ENCODE results near the gene S1PR3. TPM values are rescaled to one million over a fixed set of nuclear protein-coding genes. Genes with fewer than 3 reads are reported as not detected.
A peak's percentile ranks its signal among the peaks of the same experiment; 100 is the strongest.

Gene S1PR3
- total RNA-seq, 2 donors from 2014 or later, result 0.05 to 1.7 TPM

DNA sequence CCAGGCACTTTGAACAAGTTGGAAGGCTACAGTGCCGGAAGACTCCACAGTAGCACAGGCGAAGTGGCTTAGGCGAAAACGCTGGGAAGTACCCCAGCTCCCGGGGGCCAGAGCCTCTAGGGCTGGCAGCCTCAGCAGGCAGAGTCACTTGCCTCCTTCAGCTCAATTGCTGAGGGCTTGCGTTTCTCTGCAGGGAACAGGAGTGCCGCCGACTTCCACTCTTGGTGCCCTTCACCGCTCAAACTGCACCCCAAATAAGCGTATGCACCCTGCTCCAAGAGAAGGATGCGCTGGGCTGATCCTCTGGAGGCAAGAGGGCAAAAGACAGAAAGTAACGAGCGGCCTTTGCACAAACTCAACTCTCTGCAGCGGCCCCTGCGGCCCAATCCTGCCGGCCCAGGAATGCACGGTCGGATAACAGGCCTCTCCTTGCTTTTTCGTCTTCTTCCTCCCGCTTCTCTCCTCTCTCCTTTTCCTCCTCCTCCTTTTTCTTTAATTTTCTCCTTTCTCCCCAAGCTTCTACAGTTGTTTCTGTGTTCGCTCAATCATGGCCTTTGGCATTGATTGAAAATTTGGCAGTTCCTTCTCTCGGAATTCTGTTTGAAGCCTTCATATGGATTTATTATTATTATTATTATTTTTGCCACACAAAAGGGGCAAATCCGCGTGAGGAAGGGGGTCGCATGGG lies 1.1 kb upstream of the S1PR3 start:
- DNase-seq, result no peak
- Mint-ChIP-seq H3K27ac (peak overlapping the region; percentile 59), H3K4me1 (peaks cover 8% of the 10 kb centered on the region), H3K36me3 (ENCODE audit: low read depth) (peaks cover 2% of the 10 kb centered on the region), H3K4me3 (peak overlapping the region; percentile 3), H3K27me3 (peaks cover 85% of the 10 kb centered on the region)
- no peak for ATAC-seq
- no peaks in the 10 kb centered on the region for H3K9me3 ChIP-seq (ENCODE audit: control insufficient read depth, low read length, poor library complexity, severe bottlenecking)

DNA sequence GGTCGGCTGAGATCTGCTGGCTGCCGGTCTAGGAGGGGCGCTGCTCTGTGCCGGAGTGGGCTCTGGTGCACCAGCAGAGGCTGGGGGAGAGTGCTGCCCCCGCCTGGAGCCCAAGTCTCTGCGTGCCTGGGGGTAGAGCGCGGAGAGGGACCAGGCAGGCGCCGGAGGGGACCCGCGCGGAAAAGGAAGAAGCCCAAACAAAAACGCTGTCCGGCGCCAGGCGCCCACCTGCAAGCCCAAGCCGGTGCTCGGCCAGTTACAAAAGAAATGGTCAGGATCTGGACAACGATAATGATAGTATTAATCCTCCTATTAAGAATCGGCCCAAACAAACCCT lies 571 bp upstream of the S1PR3 start:
- DNase-seq (no peak), ATAC-seq (no peak)
- H3K9me3 ChIP-seq (ENCODE audit: control insufficient read depth, low read length, poor library complexity, severe bottlenecking), result no peaks in the 10 kb centered on the region
- Mint-ChIP-seq H3K36me3 (ENCODE audit: low read depth) (peaks cover 2% of the 10 kb centered on the region), H3K4me3 (peak overlapping the region; percentile 3), H3K27ac (peak overlapping the region; percentile 59), H3K4me1 (peaks cover 8% of the 10 kb centered on the region), H3K27me3 (peaks cover 85% of the 10 kb centered on the region)

DNA sequence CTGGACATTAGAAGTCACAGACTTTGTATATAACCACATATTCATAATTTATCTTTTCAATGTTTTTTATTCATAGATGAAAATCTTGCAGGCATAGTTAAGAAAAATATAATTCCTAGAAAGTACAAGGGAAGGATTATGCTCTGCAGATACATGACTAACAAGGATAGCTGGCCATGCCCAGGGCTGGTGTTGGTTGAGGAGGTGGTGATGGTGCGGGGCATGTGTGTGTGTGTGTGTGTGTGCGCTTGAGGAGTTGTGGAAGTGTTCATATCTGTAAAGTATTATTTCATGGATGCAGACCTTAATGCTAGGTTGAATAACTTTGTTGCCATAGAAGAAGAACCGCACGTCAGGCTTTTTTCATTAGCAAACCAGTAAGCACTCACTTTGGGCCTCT lies 1.3 kb downstream of the S1PR3 start:
- no peak overlapping the region for H3K4me3 Mint-ChIP-seq
- H3K36me3 Mint-ChIP-seq (ENCODE audit: low read depth), result no peaks in the 10 kb centered on the region
- DNase-seq, result no peak
- peaks cover 8% of the 10 kb centered on the region for H3K4me1 Mint-ChIP-seq
- H3K27me3 Mint-ChIP-seq, result peaks cover 75% of the 10 kb centered on the region
- no peaks in the 10 kb centered on the region for H3K9me3 ChIP-seq (ENCODE audit: control insufficient read depth, low read length, poor library complexity, severe bottlenecking)
- H3K27ac Mint-ChIP-seq, result no peak overlapping the region
- ATAC-seq, result no peak

DNA sequence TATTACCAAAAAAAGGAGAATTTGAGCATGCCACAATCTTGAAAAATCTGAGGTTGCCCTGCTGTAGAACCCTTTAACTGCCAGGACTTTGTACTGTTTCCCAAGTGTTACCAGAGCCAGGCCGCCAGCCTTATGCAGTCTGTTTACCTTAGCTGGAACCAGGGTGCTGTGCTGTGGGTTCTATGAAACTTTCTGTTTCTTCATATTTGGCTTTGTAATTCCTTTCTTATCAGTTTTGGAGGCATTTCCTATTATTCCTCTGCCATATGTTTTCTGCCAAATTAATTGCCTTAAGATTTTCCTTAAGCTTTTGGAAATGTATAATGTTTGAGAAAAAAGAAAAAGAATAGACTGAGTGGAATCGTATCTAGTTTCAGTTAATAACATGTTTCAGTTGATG lies 2.1 kb downstream of the S1PR3 start:
- no peak overlapping the region for H3K4me3 Mint-ChIP-seq
- peaks cover 71% of the 10 kb centered on the region for H3K27me3 Mint-ChIP-seq
- H3K27ac Mint-ChIP-seq, result no peak overlapping the region
- H3K4me1 Mint-ChIP-seq, result peaks cover 8% of the 10 kb centered on the region
- no peaks in the 10 kb centered on the region for H3K36me3 Mint-ChIP-seq (ENCODE audit: low read depth)
- ATAC-seq, result no peak
- no peaks in the 10 kb centered on the region for H3K9me3 ChIP-seq (ENCODE audit: control insufficient read depth, low read length, poor library complexity, severe bottlenecking)
- DNase-seq, result no peak

DNA sequence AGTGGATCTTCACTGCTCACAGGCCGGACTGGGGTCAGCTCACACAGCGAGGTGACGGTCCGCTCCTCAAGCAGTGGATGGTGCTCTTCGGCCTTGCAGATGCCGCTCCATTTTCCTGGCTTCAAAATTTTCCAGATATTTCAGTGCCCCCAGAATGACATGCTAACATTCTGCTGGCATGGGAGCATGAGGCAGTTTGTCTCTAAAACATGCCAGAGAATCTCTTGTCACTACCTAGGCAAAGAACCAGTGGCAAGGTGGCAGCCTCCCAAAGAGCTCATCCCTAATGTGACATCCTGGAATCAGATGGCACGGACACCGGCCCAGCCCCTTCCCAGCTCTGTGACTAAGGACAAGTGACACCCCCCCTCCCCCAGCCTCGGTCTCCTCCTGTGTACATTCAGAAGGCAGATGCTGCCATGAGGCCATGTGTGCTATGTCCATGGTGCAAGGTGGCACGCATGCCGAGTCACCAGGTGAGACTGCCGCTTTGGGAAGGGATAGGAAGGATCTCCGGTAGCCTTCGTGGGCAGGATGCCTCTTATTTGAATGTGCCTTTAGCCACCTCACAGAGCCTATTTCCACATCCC lies 2.7 kb downstream of the S1PR3 start:
- Mint-ChIP-seq H3K27ac (no peak overlapping the region), H3K4me3 (no peak overlapping the region), H3K36me3 (ENCODE audit: low read depth) (no peaks in the 10 kb centered on the region), H3K4me1 (peaks cover 8% of the 10 kb centered on the region), H3K27me3 (peaks cover 65% of the 10 kb centered on the region)
- no peak for DNase-seq
- H3K9me3 ChIP-seq (ENCODE audit: control insufficient read depth, low read length, poor library complexity, severe bottlenecking), result no peaks in the 10 kb centered on the region
- no peak for ATAC-seq

DNA sequence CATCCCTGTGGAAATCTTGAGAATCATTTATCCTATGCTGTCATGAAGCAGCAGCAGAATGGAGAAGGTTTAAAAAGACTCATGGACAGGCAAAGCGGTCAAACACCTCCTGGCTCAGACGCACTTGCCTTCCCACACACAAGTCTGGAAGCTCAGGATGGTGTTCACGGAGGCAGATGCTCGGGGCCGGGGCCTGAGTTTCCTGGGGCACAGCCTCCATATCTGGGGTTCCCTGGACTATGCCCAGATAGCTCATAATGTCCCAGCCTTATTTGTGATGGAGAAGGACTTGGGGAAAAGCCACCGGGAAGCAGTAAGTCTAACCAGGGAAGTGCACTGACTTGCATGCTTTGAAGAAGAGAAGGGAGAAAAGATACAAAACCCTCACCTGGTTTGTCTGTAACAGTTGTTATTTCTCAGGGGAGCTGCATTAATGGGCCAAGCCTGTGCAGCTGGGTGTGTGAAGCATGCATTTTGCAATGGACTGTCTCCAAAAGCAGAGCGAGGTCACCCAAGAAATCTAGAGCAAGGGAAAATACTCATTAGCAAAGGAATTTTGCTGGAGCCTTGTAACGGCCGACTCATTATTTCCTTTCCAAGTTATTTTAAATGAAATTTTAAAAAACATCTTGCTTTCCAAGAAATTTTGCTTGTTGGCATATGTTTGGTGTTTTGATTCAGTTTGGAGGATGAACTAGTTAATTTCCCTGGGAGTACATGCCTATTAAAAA lies 3.4 kb downstream of the S1PR3 start:
- no peaks in the 10 kb centered on the region for H3K36me3 Mint-ChIP-seq (ENCODE audit: low read depth)
- no peak overlapping the region for H3K4me3 Mint-ChIP-seq
- peaks cover 2% of the 10 kb centered on the region for H3K4me1 Mint-ChIP-seq
- H3K27ac Mint-ChIP-seq, result no peak overlapping the region
- DNase-seq (no peak), ATAC-seq (no peak)
- H3K9me3 ChIP-seq (ENCODE audit: control insufficient read depth, low read length, poor library complexity, severe bottlenecking), result no peaks in the 10 kb centered on the region
- peaks cover 58% of the 10 kb centered on the region for H3K27me3 Mint-ChIP-seq

DNA sequence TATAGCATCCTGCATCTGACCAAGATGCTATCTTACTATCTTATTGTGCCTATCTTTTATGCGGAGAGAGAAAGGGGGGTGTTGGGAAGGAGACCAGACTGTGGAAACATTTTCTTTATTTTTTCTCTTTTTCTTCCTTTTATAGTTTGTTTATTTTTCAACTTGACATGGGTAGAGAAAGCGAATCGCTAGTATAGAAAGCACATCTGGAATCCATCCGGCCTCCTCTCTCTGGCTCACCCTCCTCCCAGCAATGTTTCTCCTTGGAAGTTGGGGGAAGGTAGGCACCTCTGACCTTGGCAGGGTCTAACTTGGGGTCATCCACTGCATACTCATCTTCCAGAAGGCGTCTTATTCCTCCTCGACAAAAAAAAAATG lies 3.9 kb downstream of the S1PR3 start:
- H3K9me3 ChIP-seq (ENCODE audit: control insufficient read depth, low read length, poor library complexity, severe bottlenecking), result no peaks in the 10 kb centered on the region
- no peak for DNase-seq
- H3K36me3 Mint-ChIP-seq (ENCODE audit: low read depth), result no peaks in the 10 kb centered on the region
- no peak for ATAC-seq
- H3K27me3 Mint-ChIP-seq, result peaks cover 53% of the 10 kb centered on the region
- H3K4me3 Mint-ChIP-seq, result no peak overlapping the region
- H3K4me1 Mint-ChIP-seq, result peaks cover 2% of the 10 kb centered on the region
- no peak overlapping the region for H3K27ac Mint-ChIP-seq

DNA sequence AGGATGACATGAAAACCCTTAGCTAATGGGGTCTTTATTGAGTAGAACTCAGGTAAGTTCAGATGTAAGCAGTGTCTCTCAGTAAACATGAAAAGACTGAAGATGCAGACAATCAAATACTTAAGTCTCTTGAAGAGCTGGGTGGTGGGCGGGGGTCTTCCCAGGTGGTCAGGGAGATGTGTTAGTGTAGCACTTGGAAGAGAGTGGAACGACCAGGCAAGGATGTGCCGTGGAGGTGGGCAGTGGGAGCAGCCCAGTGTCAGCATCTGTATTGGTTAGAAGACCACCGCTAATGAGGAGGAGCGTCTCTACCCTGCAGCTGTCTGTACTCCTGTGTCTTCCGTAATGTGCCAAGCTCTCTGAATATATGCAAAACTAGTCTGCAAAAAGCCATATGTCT lies 4.4 kb downstream of the S1PR3 start:
- Mint-ChIP-seq H3K27me3 (peaks cover 48% of the 10 kb centered on the region), H3K27ac (no peak overlapping the region), H3K36me3 (ENCODE audit: low read depth) (no peaks in the 10 kb centered on the region), H3K4me1 (no peaks in the 10 kb centered on the region), H3K4me3 (no peak overlapping the region)
- DNase-seq, result no peak
- no peaks in the 10 kb centered on the region for H3K9me3 ChIP-seq (ENCODE audit: control insufficient read depth, low read length, poor library complexity, severe bottlenecking)
- no peak for ATAC-seq

DNA sequence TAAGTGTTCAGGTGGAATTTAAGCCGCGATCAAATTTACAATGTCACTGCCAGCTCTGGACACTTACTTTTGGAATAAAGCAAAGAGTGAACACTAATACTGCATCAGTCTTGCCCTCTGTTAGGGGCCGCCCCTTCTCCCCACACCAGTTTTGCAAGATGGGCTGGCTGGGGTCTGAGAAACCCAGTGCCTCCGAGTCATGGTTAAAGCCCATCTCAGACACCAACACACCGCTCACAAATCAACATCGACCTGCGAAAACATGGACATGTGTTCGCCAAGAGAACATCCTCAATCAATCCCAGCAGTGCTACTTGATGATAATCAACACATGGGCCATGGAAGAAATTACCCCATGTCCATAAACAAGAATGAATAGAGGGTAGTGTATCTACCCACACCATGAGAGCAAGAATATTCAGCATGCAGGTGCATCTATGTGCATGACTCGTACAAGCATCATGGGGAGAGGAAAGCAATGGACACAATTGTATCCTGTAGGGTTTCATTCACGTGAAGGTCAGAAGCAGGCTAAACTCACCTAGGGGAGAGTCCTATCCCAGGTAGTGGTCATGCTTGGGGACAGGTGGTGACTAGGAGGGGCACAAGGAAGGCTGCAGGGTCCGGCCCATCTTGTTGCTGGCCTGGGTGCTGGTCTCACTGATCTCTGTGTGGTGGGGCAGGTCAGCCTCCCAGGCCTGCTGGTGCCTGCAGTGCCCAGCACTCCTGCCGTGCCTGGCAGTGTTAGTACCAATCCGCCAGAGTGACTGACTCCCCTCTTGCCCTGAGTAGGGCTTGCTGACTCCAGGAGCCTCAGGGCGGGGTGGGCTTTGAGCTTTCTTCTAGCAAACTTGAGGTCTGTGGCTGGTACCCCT lies 5.0 kb downstream of the S1PR3 start:
- no peaks in the 10 kb centered on the region for H3K36me3 Mint-ChIP-seq (ENCODE audit: low read depth)
- no peak overlapping the region for H3K4me3 Mint-ChIP-seq
- DNase-seq (no peak), ATAC-seq (no peak)
- peaks cover 4% of the 10 kb centered on the region for H3K4me1 Mint-ChIP-seq
- peaks cover 50% of the 10 kb centered on the region for H3K27me3 Mint-ChIP-seq
- H3K9me3 ChIP-seq (ENCODE audit: control insufficient read depth, low read length, poor library complexity, severe bottlenecking), result no peaks in the 10 kb centered on the region
- no peak overlapping the region for H3K27ac Mint-ChIP-seq

DNA sequence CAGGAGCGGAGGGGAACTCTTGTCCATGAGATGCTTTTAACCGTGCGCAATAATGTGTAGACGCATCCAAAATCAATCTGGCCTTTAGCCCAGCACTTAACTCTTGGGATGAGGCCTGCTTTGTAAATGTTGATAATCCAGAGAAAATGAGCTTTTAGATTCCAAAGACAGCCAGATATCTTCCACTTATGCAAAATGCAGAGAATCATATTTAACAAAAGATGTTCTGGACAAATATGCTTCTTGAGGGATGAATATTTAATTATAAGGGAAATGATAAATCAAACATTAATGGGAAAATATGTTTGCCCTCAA lies 5.6 kb downstream of the S1PR3 start:
- ATAC-seq (no peak), DNase-seq (no peak)
- H3K36me3 Mint-ChIP-seq (ENCODE audit: low read depth), result peaks cover under 1% of the 10 kb centered on the region
- no peak overlapping the region for H3K27ac Mint-ChIP-seq
- peaks cover 4% of the 10 kb centered on the region for H3K4me1 Mint-ChIP-seq
- H3K9me3 ChIP-seq (ENCODE audit: control insufficient read depth, low read length, poor library complexity, severe bottlenecking), result no peaks in the 10 kb centered on the region
- no peak overlapping the region for H3K4me3 Mint-ChIP-seq
- peaks cover 53% of the 10 kb centered on the region for H3K27me3 Mint-ChIP-seq

DNA sequence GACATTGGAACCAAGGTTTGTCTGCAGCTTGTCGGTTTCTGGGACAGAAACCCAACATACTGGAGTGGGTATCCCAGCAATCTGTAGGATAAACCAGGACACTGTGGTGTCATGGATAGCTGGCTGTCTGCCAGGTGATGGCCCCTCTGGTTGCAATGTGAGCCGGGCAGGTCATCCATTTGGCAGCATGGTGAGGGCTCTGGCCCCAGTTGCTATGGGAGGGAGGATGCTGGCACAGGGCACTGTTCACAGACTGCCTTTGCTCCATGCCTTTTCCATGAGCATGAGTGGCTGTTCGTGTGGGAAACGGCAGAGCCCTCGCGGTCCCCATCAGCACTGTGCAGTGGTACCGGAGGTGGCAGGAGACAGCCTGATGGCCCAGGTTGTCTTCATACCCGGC lies 6.4 kb downstream of the S1PR3 start:
- no peak for ATAC-seq
- no peaks in the 10 kb centered on the region for H3K9me3 ChIP-seq (ENCODE audit: control insufficient read depth, low read length, poor library complexity, severe bottlenecking)
- Mint-ChIP-seq H3K36me3 (ENCODE audit: low read depth) (peaks cover 2% of the 10 kb centered on the region), H3K4me3 (no peak overlapping the region), H3K4me1 (peaks cover 4% of the 10 kb centered on the region), H3K27ac (no peak overlapping the region), H3K27me3 (peaks cover 53% of the 10 kb centered on the region)
- no peak for DNase-seq

DNA sequence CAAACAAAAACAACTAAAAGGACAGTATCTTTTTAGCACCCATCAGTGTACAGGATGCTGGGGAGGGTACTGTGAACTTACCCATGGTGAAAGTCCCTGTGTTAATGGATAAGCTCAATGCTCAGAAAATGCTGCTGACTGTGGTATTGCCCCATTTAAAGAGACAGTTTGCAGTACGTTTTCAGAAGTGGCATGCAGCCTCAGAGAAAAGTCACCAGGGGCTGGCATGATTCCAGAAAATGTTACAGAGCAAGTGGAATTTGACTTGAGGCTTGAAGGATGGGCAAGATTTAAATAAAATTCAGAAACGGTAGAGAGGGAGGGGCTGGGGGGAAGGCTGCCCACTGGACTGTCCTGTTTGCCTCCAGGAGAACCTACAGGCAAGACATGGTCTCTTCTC lies 7.2 kb downstream of the S1PR3 start:
- no peak overlapping the region for H3K27ac Mint-ChIP-seq
- ATAC-seq (no peak), DNase-seq (no peak)
- peaks cover 53% of the 10 kb centered on the region for H3K27me3 Mint-ChIP-seq
- no peak overlapping the region for H3K4me3 Mint-ChIP-seq
- H3K4me1 Mint-ChIP-seq, result peaks cover 4% of the 10 kb centered on the region
- peaks cover 2% of the 10 kb centered on the region for H3K36me3 Mint-ChIP-seq (ENCODE audit: low read depth)
- H3K9me3 ChIP-seq (ENCODE audit: control insufficient read depth, low read length, poor library complexity, severe bottlenecking), result no peaks in the 10 kb centered on the region

DNA sequence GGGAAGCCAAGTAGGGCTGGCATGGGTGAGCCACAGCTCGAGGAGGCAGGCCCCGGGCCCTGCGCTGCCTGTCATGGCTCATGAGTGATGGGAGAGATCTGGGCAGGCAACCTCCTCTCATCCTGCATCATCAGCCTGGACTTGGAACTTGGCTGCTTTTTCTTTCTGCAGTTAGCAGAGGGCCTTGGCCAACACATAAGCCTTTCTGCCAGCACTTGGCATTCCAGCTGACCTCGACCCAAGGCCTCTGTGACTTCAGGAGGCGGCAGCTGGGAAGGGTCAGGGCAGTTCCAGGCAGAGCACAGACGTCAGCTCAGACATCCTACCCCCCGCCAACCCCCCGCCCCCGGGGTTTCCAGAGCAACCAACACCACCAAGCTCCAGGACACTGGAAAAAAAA lies 7.6 kb downstream of the S1PR3 start:
- ATAC-seq (no peak), DNase-seq (no peak)
- Mint-ChIP-seq H3K27ac (no peak overlapping the region), H3K36me3 (ENCODE audit: low read depth) (peaks cover 2% of the 10 kb centered on the region), H3K4me1 (peaks cover 4% of the 10 kb centered on the region), H3K27me3 (peaks cover 53% of the 10 kb centered on the region), H3K4me3 (no peak overlapping the region)
- H3K9me3 ChIP-seq (ENCODE audit: control insufficient read depth, low read length, poor library complexity, severe bottlenecking), result no peaks in the 10 kb centered on the region
